Measurements from ENCODE around the gene DPCD.

Gene DPCD

GRCh38 chr10:101567165-101568006, 20.7 kb upstream of the DPCD start:
- DNase-seq = no peak

GRCh38 chr10:101568054-101568745, 19.9 kb upstream of the DPCD start:
- DNase-seq = no peak

DNA sequence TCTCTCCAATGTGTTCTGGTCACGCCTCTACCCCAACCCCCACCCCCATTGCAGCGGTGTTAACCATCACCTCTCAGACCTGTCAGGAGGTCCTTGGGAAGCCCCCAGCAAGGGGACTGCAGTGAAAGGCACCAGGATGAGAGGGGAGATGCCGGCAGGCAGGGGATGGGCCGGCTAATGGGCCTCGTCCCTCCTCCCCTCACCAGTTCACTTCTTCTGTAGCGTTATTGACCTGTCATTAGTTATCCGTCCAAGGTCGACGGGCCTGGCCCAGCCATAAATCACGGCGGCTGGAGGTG, 18.8 kb upstream of the DPCD start:
- DNase-seq = no peak

- no peak for DNase-seq
These were observed 18.3 kb upstream of the DPCD start for GRCh38 chr10:101569622-101570427.

DNA sequence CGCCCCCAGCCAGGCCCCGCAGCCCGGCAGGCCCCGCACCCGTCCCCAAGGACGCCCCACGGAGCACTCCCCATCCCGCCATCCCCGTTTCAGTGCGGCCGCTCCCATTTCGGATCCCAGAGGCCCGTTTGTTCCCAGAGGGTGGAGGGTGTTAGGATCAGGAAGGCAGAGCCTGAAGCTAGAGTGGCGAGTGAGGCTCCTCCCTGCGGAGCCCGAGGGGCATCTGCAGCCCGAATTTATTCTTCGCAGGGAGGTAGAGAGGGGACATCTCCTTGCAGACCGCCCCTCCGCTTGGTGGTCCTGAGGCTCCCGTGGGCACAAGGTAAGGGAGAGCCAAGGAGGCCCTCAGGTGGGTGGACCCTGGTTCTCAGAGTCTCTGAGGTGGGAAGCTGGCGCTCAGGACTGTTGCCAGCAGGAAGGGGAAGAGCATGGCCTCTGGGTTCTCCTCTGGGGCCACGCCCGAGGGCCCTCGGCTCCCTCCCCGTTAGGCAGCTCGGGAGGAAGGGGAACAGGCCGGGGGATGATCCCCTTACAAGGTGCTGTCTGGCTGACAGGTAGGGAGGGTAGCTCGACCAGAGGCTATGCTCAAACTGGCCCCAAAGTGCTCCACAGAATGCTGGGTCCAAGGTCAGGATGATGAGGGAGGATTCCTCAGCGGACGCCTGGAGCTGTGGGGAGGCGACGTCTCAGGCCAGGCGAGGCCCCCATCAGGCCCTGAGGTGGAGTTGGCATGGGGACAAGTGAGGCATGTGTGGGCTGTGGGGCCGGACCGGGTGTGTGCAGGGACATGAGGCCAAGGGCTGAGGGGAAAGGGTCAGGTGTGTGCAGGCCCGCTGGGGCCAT, 17.5 kb upstream of the DPCD start:
- no peak for DNase-seq

GRCh38 chr10:101571271-101571925, 16.7 kb upstream of the DPCD start:
- no peak for DNase-seq

- DNase-seq = no peak
These were observed 16.0 kb upstream of the DPCD start for GRCh38 chr10:101572126-101572525.

GRCh38 chr10:101572785-101573184, 15.3 kb upstream of the DPCD start:
- no peak for DNase-seq

DNA sequence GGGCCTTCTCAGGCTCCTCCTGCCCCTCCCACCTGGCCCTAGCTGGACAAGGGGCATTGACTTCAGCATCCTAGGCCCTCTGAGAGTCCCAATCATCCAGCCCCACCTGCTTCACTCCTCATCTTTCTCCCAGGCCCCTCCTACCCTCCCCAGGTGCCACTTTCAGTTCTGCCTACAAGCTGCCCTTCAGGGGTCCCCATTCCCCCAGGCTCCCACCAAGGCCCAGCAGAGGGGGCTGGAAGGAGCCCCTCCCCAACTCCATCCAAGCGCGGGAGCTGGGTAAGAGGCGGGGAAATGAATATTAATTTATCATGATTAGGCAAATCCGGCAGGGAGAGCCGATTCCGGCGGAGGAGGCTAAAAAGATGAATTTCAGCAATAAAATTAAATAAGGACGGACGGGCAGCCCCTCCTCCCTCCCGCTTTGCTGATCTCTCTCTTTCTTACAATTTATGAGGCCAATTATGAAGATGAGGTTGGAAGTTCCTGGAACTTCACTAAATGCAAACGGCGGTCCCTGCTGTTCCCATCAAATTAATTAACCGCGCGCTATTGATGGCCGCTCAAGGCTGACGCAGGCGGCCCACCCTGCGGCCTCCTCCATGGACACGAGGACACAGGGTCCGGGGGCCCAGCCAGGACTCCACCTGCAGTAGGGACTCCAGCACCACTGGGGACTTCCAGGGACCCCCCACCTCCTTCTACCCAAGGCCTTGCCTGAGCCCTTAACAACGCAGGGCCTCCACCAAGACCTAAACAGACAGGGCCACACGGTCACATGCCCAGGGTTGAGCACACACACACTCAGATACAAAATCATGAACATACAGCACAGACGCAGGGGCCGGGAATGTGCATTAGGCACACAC, 14.0 kb upstream of the DPCD start:
- DNase-seq = no peak

DNA sequence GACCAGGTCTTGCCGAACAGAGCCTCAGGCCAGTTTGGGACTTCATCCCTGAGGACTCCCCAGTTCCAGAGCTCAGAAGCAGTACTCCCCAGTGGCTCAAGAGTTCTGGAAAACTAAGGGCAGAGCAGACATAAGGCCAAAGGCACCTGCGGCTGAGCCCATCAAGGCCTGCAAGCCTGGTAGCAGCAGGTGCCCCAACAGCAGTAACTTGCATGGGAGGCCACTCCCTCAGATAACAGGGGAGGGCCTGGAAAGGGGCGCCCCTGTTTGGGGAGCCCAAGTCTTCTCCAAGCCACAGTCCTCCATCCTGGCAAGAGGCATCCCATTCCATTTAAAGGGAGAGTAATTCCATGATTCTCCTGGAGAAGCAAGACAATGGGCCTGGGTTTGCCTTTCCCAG, 13.0 kb upstream of the DPCD start:
- no peak for DNase-seq

DNA sequence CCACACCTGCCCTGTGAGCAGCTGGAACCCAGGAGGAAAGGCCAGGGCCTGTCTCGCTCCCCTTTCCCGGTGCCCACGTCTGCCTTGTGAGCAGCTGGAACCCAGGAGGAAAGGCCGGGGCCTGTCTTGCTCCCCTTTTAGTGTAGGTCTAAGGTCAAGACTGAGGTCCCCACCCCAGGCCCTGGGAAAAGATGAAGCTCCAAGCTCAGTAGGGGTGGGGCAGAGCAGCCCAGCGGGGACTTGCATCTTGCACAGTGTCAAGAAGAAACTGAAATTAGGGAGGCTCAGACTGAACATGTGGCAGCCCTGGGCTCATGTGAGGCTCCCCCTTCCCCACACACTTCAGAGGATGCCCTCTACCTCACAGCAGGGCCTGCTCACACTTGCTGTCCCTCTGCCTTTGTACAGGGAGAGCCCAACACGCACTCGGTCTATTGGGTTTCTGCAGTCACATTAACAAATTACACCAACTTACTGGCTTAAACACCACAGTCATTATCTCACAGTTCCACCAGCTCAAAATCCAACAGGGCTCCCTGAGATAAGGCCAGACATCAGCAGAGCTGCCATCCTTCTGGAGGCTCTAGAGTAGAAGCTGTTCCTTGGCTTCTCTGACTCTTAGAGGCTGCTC, 12.4 kb upstream of the DPCD start:
- DNase-seq = no peak

GRCh38 chr10:101576211-101576863, 11.8 kb upstream of the DPCD start:
- no peak for DNase-seq

- DNase-seq = no peak
These were observed 10.8 kb upstream of the DPCD start for GRCh38 chr10:101577121-101577871.

- no peak for DNase-seq
These were observed 9.9 kb upstream of the DPCD start for GRCh38 chr10:101578192-101578591.

DNA sequence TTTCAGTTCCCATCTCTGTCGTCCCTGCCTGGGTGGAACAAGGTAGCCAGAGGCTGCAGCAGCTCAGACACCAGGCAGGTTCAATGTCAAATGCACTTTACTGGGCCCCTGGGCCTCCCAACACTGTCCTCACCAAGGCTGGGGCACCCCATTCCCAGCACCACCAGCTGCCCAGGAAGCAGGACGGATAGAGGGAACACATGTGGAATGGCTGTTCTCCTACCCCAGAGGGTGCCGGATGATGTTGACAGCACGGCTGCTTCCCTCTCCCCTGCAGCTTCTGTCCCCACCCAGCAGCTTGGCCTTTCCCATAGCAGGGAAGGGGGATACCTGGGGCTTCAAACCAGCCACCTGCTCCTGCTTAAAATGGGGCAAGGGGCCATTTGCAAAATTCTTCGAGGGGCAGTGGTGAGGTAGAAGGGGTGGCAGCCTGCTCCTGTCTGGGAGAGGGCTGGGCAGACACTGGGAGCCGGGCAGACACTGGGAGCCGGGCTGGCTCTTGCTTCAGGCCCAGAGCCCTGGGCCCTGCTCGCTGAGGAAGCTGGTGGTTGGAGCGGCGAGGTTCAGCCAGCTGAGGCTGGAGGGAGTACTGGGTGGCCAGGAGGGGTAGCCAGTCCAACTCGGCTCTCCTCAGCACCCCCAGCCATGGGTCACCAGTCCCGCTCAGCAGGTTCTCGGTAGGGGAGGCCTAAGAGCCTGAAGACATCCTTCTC, 9.2 kb upstream of the DPCD start:
- no peak for DNase-seq

- DNase-seq = no peak
These were observed 8.6 kb upstream of the DPCD start for GRCh38 chr10:101579516-101579870.

- DNase-seq = no peak
These were observed 7.4 kb upstream of the DPCD start for GRCh38 chr10:101580486-101581399.

DNA sequence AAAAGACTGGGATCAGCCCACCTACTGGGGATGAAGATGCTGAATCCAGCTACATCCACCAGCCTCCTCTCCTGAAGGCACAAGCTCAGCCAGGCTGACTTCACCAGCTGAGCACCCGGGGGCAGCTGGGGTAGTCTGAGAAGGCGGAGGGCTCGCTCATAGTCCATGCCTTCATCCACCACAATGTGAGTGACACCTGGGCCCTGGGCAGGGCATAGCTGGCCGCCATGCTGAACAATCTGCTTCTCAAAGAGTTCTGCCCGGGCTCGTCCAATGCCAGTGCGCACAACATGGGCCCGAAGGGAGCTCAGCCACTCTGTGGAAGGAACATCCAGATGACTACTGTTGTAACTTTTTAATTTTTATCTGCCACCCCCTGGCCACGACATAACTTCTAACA, 2.3 kb upstream of the DPCD start:
- DNase-seq = no peak
